KOPT-K1 (cell line): ENCODE results near the gene MUSK.

Experiments
- H3K27ac ChIP-seq: fragments of 200-600 bp; sonication (generic); 2 replicates; pipeline ENCODE4 v1.5.1; 2016; ENCODE audit warnings: antibody characterized with exemption, mild to moderate bottlenecking, low read depth, low read length; ENCODE audit not compliant: poor library complexity, severe bottlenecking
- H3K36me3 ChIP-seq: fragments of 200-600 bp; sonication (generic); 2 replicates; pipeline ENCODE4 v1.5.1; 2017; ENCODE audit warnings: antibody characterized with exemption, mild to moderate bottlenecking, low read length, moderate library complexity; ENCODE audit not compliant: insufficient read depth
- H3K9me3 ChIP-seq: fragments of 200-600 bp; sonication (generic); 2 replicates; pipeline ENCODE4 v1.5.1; 2017; ENCODE audit warnings: antibody characterized with exemption, low read length, mild to moderate bottlenecking; ENCODE audit not compliant: insufficient read depth, poor library complexity, severe bottlenecking

The MUSK gene

GRCh38 chr9:110832926-110833325 is 164.3 kb downstream of the MUSK start:
- Histone ChIP-seq H3K36me3 (no peaks in the 10 kb centered on the region), H3K27ac (no peak overlapping the region), H3K9me3 (no peaks in the 10 kb centered on the region)

GRCh38 chr9:110835404-110835803 is 166.8 kb downstream of the MUSK start:
- Histone ChIP-seq H3K27ac (no peak overlapping the region), H3K9me3 (no peaks in the 10 kb centered on the region), H3K36me3 (no peaks in the 10 kb centered on the region)

DNA sequence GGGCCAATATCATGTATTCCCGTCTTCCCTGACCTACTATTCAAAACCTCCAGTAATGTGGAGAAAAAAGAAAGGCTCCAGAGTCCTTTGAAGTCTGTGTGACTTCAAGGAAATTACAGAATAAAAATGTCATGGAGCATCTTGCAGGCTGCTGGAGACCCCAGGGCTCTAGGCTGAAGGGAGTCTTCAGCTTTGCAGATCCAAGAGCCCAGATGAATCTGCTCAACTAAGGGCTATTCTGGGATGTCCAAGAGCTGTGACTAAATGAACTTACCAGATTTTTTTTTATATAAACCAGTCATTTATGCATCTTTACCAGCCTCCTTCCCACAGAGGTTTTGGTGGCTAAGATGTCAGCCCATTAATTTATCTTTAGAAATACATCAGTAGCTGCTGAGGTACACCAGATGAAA is 167.3 kb downstream of the MUSK start:
- no peaks in the 10 kb centered on the region for H3K9me3 ChIP-seq
- H3K36me3 ChIP-seq: no peaks in the 10 kb centered on the region
- no peak overlapping the region for H3K27ac ChIP-seq

- Histone ChIP-seq H3K27ac (no peak overlapping the region), H3K9me3 (no peaks in the 10 kb centered on the region), H3K36me3 (no peaks in the 10 kb centered on the region)
These were observed 168.9 kb downstream of the MUSK start for GRCh38 chr9:110837401-110838005.

DNA sequence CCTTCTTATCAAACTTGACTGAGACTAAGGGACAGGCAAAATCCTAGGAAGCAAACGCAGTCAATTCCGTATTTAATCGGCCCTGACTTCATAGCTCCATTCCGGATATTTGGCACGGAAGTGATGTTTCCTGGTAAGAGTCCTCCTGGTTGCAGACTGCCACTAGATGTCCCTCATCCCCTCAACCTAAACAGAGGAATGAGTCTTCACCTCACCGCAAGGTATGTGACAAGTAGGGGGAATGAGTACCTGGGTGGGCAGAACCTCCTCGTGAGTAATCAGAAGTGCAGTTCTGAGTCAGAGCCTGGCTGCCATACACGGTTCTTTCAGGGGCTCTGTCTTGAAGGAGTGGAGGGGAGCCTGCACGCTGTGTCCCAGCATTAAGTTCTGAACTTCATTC is 173.6 kb downstream of the MUSK start:
- Histone ChIP-seq H3K9me3 (no peaks in the 10 kb centered on the region), H3K27ac (no peak overlapping the region), H3K36me3 (no peaks in the 10 kb centered on the region)

DNA sequence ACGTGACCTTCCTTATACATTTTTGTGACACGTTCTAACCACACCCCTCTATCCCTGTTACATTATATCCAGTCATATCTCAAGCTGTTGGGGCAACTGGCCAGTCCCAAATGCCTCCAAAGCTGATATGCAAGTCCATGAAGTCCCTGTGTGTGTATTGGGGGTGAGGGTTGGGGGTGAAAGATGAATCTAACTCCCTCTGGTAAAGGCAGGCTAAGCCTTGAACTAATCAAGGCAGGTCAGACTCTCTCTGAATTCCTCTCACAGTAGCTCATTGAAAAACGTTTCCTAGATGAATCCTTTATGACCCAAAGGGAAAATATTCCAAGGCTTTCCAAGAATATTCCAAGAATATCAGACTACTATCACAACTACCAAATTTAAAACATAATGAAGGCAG is 174.4 kb downstream of the MUSK start:
- no peaks in the 10 kb centered on the region for H3K9me3 ChIP-seq
- no peak overlapping the region for H3K27ac ChIP-seq
- no peaks in the 10 kb centered on the region for H3K36me3 ChIP-seq

GRCh38 chr9:110844121-110844520 is 175.5 kb downstream of the MUSK start:
- H3K27ac ChIP-seq: no peak overlapping the region
- H3K36me3 ChIP-seq: no peaks in the 10 kb centered on the region
- H3K9me3 ChIP-seq: no peaks in the 10 kb centered on the region

DNA sequence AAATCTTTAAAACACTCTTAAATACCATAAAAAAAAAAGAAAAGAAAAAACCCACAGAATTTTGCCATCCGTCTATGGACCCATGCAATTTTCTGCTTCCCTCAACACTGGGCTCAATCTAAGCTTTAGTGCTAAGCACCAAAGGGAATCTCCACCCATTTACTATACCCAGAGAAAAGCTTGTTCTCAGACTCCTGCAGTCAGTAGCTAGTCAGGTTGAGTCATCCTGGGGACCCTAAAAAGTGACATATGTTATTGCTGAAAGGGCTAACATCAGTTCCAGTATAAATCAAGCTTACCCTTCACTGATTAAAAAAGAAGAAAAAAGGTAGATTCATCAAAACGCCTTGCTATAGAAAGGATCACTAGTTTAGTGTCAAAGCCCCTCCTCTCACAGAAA is 177.6 kb downstream of the MUSK start:
- H3K27ac ChIP-seq: no peak overlapping the region
- H3K36me3 ChIP-seq: no peaks in the 10 kb centered on the region
- no peaks in the 10 kb centered on the region for H3K9me3 ChIP-seq

GRCh38 chr9:110847671-110848070 is 179.1 kb downstream of the MUSK start:
- no peak overlapping the region for H3K27ac ChIP-seq
- no peaks in the 10 kb centered on the region for H3K36me3 ChIP-seq
- no peaks in the 10 kb centered on the region for H3K9me3 ChIP-seq

GRCh38 chr9:110850401-110851135 is 182.0 kb downstream of the MUSK start:
- Histone ChIP-seq H3K27ac (no peak overlapping the region), H3K9me3 (peaks cover 8% of the 10 kb centered on the region), H3K36me3 (no peaks in the 10 kb centered on the region)
